ENCODE data around the gene DOK5. TPM values are rescaled to one million over a fixed set of nuclear protein-coding genes. Genes with fewer than 3 reads are reported as not detected.

The DOK5 gene
- total and polyA plus RNA-seq, 10 of the 15 experiments (the other 5 are each of a cell fraction or from before 2014, with no cell fraction given), result 0.03 TPM; not detected in 9

GRCh38 chr20:54639941-54640340 is 164.5 kb downstream of the DOK5 start (continued):
- TF ChIP-seq SREBF1 (IDR thresholded peaks at IDR 0.05; ENCODE audit: low read length), result no peak
- no peak for TF ChIP-seq RB1 (IDR thresholded peaks at IDR 0.05; ENCODE audit: borderline replicate concordance)
- TF ChIP-seq, protein P1, sequence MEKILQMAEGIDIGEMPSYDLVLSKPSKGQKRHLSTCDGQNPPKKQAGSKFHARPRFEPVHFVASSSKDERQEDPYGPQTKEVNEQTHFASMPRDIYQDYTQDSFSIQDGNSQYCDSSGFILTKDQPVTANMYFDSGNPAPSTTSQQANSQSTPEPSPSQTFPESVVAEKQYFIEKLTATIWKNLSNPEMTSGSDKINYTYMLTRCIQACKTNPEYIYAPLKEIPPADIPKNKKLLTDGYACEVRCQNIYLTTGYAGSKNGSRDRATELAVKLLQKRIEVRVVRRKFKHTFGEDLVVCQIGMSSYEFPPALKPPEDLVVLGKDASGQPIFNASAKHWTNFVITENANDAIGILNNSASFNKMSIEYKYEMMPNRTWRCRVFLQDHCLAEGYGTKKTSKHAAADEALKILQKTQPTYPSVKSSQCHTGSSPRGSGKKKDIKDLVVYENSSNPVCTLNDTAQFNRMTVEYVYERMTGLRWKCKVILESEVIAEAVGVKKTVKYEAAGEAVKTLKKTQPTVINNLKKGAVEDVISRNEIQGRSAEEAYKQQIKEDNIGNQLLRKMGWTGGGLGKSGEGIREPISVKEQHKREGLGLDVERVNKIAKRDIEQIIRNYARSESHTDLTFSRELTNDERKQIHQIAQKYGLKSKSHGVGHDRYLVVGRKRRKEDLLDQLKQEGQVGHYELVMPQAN (conservative IDR thresholded peaks at IDR 0.05), result no peak
- TF ChIP-seq IRF4 (IDR thresholded peaks at IDR 0.05; ENCODE audit: low read depth, low read length), result no peak
- TF ChIP-seq BCL11A (IDR thresholded peaks at IDR 0.05; ENCODE audit: low read depth, low read length), result no peak
- no peak for TF ChIP-seq SUZ12 (IDR thresholded peaks at IDR 0.05; ENCODE audit: unreplicated experiment)
- TF ChIP-seq HDAC2 (IDR thresholded peaks at IDR 0.05), result no peak
- no peak for TF ChIP-seq CEBPB (IDR thresholded peaks at IDR 0.05; ENCODE audit: borderline replicate concordance in 1 of 2, low read depth in 2 of 2, low read length in 2 of 2)
- TF ChIP-seq ZNF384 (IDR thresholded peaks at IDR 0.05; ENCODE audit: borderline replicate concordance, low read depth, low read length), result no peak
- no peak for TF ChIP-seq RELB (IDR thresholded peaks at IDR 0.05; ENCODE audit: low read depth)

DNA sequence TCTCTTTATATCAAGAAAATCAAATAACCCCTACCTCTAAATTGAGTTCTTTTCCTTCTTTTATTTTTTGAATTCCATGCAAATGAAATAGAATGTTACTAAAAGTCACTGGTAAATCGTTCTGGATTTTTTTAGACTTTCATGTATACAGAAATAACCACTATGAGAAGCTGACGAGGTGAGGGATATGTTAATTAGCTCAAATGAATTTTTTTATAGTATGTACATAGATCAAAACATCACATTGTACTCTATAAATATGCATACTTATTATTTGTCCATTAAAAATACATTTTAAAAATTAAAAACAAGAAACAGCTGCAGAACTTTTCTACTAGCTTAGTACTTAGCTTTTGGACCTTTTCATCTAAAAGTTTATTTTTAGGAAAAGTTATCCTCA is 165.4 kb downstream of the DOK5 start:
- BruUV-seq (replicated peaks), result no TSS peak

More for the DNA sequence above, 165.4 kb downstream of the DOK5 start:
- Histone ChIP-seq H3K9ac (ENCODE audit: control insufficient read depth, insufficient read depth, low read length) (no peak overlapping the region), H4K20me1 (ENCODE audit: control insufficient read depth, insufficient read depth) (no peaks in the 10 kb centered on the region), H3K27me3 (replicated peaks in 1 of 2; ENCODE audit: control insufficient read depth in 2 of 2, insufficient read depth in 2 of 2, low read length in 1 of 2) (no peaks in the 10 kb centered on the region), H3K36me3 (ENCODE audit: control insufficient read depth in 2 of 2, insufficient read depth in 2 of 2, low read length in 1 of 2) (no peaks in the 10 kb centered on the region), H3K4me2 (ENCODE audit: control insufficient read depth, insufficient read depth) (no peak overlapping the region), H3K9me3 (replicated peaks; ENCODE audit: control insufficient read depth, insufficient read depth, low read length) (no peaks in the 10 kb centered on the region; the same call in 2 of the 3 replicates), H2AFZ (ENCODE audit: control insufficient read depth, low read depth, low read length) (no peak overlapping the region), H3K4me3 (no peak overlapping the region), H3K79me2 (ENCODE audit: control insufficient read depth, insufficient read depth, low read length) (no peaks in the 10 kb centered on the region), H3K4me1 (ENCODE audit: control insufficient read depth, insufficient read depth, low read length) (no peaks in the 10 kb centered on the region), H3K27ac (ENCODE audit: control insufficient read depth, insufficient read depth) (no peak overlapping the region)
- 0% methylated on average over 2 of the region's 2 CpGs for WGBS (ENCODE audit: insufficient coverage, insufficient replicate concordance, low lambda C conversion rate, missing lambda C conversion rate)
- intact Hi-C loops (cut with micrococcal nuclease; ENCODE audit: unreplicated experiment), result loop anchor here (10.0 kb wide), 1 partner anchor 1086 kb away; no protein-coding TSS in a partner anchor
- POLR2A ChIA-PET, result no interaction called here
- in situ Hi-C loops (cut with MboI), result loop anchor here (25.0 kb wide), 2 partner anchors 678 to 1078 kb away; no protein-coding TSS in a partner anchor
- CTCF ChIA-PET, result interaction anchor here (0.7 to 1.2 kb wide), 2 partner anchors 11 to 422 kb away, joined by 3 read pairs; no protein-coding TSS in a partner anchor
- RAD21 ChIA-PET (ENCODE audit: unreplicated experiment), result no interaction called here
- DNase-seq (ENCODE audit: low read depth, low spot score) (no peak), FAIRE-seq (no peak), ATAC-seq (no peak)
- SMC1A ChIA-PET (ENCODE audit: uncharacterized antibody, unreplicated experiment), result no interaction called here
- TF ChIP-seq POU2F2 (IDR thresholded peaks at IDR 0.05; ENCODE audit: borderline replicate concordance, low read depth, low read length), result no peak
